AG09319 (cell line): Measurements from ENCODE around the gene MYLK.

Experiments used
- DNase-seq: peaks from one replicate; pipeline ENCODE4 v3.0.0-alpha.2; 2010; ENCODE audit warnings: low read depth; ENCODE audit errors: extremely low read depth
- CTCF ChIP-seq: IDR thresholded peaks from 2 replicates; pipeline ENCODE4 v1.5.1; 2011; ENCODE audit warnings: low read depth, mild to moderate bottlenecking, inconsistent platforms, low read length, moderate library complexity

Gene MYLK

GRCh38 chr3:123686251-123686650, 197.9 kb downstream of the MYLK start:
- no peak for DNase-seq

GRCh38 chr3:123685780-123686179, 198.4 kb downstream of the MYLK start:
- no peak for DNase-seq
- TF ChIP-seq CTCF: no peak

More at GRCh38 chr3:123686251-123686650, 197.9 kb downstream of the MYLK start:
- TF ChIP-seq CTCF: no peak

- DNase-seq: no peak
- no peak for TF ChIP-seq CTCF
Measured at GRCh38 chr3:123684636-123685035, 199.5 kb downstream of the MYLK start.

GRCh38 chr3:123684209-123684608, 199.9 kb downstream of the MYLK start:
- no peak for TF ChIP-seq CTCF
- no peak for DNase-seq

- TF ChIP-seq CTCF: no peak
- DNase-seq: no peak
Measured at GRCh38 chr3:123683505-123684154, 200.5 kb downstream of the MYLK start.

- no peak for DNase-seq
- TF ChIP-seq CTCF: no peak
Measured at GRCh38 chr3:123682781-123683504, 201.2 kb downstream of the MYLK start.

- no peak for DNase-seq
- TF ChIP-seq CTCF: no peak
Measured at GRCh38 chr3:123682302-123682701, 201.8 kb downstream of the MYLK start.
